Renal cortex interstitium (tissue), 11 donors: Measurements from ENCODE around the gene SDK2. TPM values are rescaled to one million over a fixed set of nuclear protein-coding genes. Genes with fewer than 3 reads are reported as not detected.
A peak's percentile ranks its signal among the peaks of the same experiment; 100 is the strongest.

Experiments
- DNase-seq, 11 donors: peaks; one replicate each; pipeline ENCODE4 v3.0.0-alpha.2; 2013; ENCODE audit warnings: low read depth in 9 of 11, low spot score in 4 of 11; ENCODE audit errors: extremely low read depth in 1 of 11
- polyA plus RNA-seq, 3 donors: library from polyadenylated mRNA; unstranded; fragments of 120-200 nt; gene quantifications; one replicate each; pipeline ENCODE4 v1.2.1, GENCODE V29; 2013; ENCODE audit not compliant: insufficient read length in 3 of 3

The SDK2 gene
- polyA plus RNA-seq, 3 donors = 6.8 to 11.1 (median 9.2) TPM

DNA sequence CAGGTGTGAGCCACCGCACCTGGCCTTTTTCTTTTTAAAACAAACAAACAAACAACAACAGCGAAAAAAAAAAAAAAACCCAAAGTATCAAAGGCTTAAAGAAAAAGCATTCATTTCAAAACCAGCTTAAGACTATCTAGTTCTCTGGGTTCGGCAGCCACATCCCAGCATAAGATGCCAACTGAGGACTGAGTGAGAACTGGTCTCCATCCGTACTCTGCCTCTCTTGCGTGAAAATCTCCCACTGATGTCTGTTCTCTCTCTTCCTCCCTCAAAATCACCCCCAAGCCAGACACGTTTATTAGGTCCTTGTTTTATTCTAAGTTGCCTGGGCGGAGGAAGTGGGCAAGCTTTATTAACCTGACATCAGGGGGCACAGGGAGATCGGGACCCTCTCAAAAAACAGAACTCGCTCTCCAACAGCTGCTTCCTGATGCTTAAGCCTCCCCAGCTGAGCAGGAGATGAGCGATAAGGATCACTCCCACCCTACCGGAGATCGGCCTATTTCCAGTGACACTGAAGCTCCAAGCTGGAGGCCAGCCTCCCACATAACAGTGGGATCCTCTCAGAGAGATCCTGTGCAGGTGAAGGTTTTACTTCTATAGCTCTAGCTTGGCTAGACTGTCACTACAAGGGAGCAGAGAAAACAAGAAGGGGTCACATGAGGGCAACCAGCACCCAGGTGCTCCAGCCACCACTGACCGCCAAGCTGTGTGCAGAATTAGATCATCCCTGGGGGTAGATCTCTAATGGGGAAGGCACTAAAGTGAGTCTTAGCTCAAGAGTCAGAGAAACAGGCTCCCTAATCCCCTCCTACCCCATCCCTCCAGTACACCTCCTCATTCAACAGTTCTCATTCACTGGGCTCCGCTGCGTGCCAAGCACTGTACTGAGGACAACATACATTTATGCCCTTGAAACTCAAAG lies 346.0 kb downstream of the SDK2 start:
- DNase-seq = no peak

DNA sequence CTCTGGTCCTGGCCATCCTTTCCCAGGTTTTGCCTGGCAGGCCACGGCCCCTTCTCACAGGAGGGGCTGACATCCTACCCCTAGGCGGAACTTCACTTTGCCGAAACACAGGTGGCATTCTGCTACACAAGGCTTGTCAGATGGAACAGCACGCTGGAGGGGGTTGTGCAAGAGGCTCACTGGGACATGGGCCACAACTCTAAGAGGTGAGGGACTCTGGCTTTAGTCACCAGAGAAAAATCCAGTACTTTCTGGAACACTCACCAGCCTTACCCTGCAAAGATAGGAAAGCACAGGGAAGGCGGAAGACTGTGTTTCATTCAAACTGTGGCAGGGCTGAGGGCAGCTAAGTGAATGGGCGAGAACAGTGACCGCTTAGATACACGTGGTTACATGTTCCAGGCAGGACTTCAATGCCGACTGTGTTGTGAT lies 350.7 kb downstream of the SDK2 start:
- DNase-seq = peak in 1 of 11 donors; percentile 75

DNA sequence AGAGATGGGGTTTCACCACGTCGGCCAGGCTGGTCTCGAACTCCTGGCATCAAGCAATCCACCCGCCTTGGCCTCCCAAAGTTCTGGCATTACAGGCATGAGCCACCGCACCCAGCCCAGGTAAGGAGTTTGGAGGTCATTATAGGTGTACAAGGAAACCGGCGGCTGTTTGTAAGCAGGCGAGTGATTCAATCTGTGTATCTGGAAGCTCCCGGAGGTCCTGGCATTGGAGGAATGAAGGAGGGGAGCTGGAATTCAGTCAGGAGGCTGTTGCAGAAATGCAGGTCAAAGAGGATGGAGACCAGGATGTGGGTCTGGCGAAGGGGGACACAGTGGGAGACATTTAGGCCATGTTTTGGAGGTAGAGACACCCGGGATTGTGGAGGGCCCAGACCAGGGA lies 351.2 kb downstream of the SDK2 start:
- no peak for DNase-seq

DNA sequence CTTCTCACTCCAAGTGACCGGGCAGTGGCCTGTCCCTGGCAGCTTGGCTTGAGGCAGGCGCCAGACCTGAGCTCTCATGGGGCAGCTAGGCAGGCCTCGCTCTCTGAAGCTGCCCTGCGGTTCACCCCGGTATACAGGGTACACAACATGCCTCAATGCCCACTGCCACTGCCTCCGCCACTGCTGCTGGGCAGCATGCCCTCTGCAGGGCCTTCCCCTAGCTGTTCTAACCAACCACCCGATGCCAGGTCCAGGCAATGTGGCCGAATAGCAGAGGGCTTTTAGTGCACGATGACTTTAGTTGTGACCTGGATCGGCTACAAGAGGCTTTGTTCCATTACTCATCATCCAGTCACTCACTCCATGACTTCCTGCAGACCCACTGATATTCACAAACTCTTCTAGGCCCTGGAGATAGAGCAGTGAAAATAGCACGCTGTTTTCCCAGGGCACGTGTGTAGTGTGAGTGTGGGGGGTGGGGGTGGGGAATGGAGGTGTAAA lies 352.2 kb downstream of the SDK2 start:
- DNase-seq = no peak

DNA sequence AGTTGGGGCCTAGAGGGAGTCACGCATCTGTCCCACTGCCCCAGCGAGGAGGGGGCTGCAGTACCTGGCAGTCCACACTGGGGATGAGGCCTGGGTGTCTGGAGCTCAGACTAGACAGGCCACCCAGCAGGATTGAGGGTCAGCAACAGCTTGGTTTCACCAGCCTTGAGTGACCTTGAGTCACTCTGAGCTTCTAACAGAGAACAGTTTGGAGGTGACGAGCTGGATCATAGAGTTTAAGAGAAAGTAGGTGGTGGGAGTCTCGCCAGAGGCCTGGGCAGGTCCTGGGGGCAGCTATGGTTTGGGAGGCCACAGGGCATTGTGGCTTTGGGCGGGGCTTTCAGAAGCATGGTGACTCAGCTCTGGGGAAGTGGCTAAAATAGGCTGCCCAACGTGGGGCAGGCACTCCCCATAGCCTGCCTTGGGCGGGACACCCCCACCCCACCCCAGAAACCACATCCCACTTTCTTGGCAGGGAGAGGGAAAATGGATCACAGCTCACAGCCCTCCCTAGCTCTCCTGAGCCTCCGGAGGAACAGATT lies 352.9 kb downstream of the SDK2 start:
- no peak for DNase-seq

DNA sequence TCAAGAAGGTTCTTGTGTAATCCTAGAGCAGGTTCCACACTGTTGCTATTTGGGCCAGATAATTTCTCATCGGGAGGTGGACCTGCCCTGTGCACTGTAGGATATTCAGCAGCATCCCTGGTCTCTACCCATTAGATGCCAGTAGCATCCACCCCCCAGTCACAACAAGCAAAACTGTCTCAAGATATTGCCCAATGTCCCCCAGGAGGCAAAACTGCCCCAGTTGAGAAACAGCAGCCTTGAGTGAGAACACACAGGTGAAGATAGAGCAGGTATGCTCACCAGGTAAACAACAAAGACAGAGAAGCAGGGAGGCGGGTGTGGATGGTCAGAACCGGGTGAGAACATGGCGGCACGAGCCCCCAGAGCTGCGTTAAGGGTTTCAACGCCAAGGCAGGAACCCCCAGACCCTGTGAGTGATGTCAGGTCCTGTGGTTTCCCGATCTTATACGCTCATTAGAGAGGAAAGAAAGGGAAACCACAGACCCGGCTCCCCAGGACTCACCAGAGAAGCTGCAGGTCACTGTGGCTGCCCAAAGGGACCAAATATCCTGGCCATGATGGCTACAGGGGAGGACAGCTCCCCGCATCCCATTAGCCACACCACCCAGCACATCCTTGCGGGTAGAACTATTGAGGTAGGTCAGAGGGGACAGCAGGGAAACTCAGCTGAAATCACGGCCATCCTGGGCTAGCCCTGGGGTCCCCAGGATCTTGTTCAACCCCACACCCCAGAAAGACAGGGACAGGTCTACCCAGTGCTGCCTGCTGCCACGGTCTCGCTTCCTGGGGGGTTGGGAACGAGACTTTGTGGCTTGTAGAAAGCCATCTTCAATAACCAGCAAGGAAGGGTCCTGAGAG lies 353.6 kb downstream of the SDK2 start:
- DNase-seq = no peak

DNA sequence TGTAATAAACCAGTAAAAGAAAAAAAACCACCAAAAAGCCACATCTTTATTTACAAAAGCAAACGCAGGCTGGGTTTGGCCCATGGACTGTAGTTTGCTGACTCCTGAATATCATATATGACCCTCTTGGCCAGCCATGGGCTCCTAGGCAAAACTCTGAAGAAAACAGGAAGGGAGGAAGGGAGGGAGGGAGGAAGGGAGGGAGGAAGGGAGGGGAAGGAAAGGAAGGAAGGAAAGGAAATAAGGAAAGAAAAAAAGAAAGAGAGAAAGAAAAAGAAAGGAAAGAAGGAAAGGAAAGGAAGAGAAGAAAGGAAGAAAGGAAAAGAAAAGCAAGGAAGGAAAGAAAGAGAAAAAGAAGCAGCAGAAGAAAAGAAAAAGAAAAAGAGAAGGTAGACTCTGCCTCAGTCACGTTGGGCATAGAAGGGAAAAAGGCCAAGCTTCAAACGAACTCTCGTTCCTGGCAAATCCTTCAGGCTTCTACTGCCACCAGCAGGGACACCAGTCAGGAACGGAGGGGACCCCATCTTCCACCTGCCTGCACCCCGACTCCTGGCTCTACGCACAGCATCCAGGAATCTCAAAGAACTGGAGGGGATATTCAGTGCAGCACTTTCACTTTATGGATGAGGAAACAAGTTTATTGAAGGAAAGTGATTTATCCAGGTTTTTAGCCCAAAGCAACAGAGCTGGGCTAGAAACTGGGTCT lies 354.5 kb downstream of the SDK2 start:
- no peak for DNase-seq

DNA sequence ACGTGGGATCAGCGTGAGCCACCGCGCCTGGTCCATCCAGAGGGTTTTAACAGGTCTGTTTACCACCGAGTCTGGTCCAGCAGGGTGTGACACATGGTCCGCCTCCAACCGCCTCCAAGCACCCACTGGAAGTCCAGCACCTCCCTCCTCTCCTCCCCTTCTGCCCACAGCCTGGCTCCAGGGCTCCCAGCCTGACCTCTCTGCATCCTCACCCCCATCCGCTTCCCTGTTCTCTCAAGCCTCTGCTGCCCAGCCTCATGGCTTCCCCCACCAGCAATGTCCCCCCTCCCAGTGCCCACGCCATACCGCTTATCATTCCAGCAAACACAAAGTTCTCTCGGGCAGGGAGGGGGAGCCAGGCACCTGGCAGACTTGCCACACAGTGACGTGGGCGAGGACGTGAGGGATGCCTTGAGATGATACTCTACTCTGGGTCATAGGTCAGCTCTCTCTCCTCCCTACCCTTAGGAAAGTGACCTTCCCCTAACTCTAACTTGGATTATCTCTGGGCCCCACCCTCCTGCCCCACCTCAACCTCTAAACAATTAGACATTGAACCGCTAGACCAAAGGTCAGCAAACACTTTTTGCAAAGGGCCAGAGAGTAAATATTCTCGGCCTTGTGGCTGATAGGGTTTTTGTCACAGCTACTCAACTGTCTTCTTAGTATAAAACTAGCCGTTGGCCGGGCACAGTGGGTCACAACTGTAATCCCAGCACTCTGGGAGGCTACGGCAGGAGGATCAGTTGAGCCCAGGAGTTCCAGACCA lies 355.5 kb downstream of the SDK2 start:
- DNase-seq = no peak

DNA sequence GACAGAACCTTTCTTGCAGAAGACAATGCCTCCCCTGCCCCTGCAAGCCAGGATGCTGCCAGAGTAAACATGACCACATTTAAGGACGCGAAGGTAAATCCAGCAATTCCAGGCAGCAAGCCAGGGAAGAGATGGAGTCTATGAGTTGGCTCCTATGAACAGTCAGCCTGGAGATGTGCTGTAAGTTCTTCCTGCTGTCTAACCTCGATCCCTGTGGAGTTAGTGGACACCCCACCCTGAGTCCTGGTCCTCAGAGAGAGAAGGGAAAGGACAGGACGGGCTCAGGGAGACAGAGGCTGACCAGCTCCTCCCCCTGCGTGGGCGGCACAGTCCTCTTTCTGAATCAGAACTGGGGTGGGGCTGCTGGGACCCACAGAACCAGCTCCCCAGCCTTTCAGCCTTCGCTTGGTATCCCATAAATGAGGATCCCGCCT lies 357.4 kb downstream of the SDK2 start:
- no peak for DNase-seq

DNA sequence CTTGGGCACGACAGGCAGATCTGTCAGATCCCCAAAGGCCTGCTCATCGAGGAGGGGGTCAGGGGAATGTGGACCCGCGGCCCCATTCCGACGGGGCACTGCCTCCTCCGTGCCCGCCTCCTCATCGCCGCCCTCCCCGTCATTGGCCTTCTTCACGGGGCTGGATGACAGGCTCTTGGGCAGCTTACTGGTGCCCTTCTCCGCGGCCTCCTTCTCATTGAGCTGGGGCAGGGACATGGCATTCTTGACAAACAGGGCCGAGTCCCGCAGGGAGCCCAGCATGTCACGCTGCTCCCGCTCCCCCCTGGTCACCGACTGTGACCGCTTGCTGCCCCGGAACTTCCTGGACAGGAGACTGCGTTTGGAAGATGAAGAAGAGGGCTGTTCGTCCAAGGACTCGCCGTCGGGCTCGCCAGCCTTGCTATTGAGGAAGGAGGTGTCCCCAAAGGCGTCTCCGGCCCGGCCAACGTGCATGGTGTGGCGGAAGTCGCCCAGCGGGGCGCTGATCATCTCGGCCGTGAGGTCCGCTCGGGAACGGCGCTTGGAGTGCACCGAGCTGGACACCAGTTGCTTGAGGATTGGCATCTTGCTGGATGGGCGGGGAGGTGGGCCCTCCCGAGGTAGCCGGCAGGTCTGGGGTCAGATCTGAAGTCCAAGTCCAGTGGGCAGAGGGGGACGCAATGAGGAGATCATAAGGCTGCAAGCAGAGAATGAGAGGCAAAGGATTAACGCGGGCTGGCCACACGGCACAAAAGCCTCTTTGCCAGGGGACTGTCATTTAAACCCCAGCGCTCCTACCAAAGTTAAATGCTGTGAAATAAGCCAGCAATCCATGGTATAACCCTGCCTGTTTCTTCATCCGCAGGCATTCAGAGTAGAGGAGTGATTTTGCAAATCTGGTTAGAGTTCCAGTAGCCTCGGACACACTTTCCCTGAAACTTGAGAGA lies 358.1 kb downstream of the SDK2 start:
- no peak for DNase-seq

DNA sequence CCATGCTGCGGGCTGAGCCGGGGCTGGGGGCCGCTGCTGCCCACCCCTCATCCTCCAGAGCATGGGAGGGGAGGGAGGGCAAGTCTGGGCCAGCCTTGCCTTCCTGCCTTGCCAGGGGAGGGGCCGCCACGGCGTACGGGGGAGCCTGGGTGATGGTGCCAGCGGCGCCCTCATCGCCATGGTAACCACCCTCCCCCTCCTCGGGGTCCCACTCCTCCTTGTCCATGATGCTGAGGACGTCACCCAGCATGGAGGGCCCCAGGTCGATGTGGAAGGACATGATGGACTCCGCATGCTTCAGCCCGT lies 358.7 kb downstream of the SDK2 start:
- no peak for DNase-seq

DNA sequence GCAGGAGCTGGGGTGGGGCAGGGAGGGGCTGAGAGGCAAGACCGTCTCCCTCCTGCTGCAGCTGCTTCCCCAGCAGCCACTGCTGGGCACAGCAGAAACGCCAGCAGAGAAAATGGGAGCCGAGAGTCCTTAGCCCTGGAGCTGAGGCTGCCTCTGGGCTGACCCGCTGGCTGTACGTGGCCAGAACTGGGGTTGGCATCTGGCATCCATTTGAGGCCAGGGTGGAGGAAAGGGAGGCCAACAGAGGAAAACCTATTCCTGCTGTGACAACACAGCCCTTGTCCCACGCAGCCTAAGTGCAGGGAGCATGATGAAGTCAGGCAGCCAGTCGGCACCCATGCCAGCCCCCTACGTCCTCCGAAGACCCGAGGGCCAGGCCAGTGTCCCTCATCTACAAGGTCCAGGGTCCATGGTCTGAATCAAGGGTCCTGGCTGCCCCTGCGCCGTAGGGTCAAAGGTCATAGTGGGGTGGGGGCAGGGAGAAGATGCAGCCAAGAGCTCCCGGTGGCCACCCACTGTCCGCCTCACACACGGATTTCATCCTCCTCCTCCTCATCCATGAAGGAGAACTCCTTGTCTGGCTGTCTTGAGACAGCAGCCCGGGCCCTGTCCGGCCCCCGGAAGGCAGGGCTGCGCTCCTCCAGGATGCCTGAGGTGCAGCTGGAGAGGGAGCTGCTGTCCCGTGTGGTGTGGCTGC lies 359.2 kb downstream of the SDK2 start:
- DNase-seq = no peak
